Peyer's patch (tissue), 4 donors: ENCODE data around the gene MAPT.

Experiments
- POLR2A ChIP-seq, 2 donors: fragments of 450-650 bp; IDR thresholded peaks; one replicate each; pipeline ENCODE4 v1.5.1; 2017; ENCODE audit warnings: antibody characterized with exemption in 2 of 2, mild to moderate bottlenecking in 2 of 2, moderate library complexity in 2 of 2
- TF ChIP-seq, protein P1 (sequence below), 6 experiments: fragments of 450-650 bp in 4 of 6; fragments of 200-600 bp in 2 of 6; sonication (generic) in 1 of 6; IDR thresholded peaks; one replicate each; pipeline ENCODE4 v1.5.1; 2017 to 2019; ENCODE audit warnings: antibody characterized with exemption in 6 of 6, mild to moderate bottlenecking in 3 of 6, moderate library complexity in 1 of 6

DNA sequence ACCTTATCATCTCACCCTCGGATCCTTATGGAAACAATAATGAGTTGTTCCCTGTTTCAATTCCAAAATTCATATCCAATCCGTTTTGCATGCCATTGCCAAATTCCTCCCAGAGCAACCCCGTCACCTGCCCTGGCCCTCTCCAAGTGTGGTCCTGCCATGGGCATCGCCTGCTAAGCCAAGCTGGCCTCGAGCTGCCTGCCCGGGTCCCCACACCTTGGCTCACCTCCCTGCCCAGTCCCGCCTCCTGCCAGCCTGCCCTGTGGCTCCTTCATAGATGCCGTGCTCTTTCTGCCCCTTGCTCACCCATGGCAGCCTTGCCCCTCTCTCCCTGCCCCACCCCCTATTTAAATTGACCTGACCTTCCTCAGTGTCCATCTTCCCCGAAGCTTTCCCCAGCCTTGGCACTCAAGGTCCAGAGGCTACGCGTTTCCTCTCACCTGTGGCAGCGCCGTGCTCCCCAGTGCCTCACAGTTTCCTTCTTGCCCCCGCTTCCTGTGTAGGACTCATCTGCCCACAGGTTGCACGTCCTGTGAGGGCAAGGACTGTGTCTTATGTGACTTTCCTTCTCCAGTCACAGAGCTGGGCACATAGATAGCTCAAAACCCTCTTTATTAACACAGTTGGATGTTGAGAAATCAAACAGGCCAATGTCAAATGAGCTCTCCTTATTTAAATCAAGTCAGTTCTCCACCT is 12.7 kb downstream of the MAPT start:
- TF ChIP-seq POLR2A (IDR thresholded peaks at IDR 0.05), result no peak
- TF ChIP-seq, protein P1, sequence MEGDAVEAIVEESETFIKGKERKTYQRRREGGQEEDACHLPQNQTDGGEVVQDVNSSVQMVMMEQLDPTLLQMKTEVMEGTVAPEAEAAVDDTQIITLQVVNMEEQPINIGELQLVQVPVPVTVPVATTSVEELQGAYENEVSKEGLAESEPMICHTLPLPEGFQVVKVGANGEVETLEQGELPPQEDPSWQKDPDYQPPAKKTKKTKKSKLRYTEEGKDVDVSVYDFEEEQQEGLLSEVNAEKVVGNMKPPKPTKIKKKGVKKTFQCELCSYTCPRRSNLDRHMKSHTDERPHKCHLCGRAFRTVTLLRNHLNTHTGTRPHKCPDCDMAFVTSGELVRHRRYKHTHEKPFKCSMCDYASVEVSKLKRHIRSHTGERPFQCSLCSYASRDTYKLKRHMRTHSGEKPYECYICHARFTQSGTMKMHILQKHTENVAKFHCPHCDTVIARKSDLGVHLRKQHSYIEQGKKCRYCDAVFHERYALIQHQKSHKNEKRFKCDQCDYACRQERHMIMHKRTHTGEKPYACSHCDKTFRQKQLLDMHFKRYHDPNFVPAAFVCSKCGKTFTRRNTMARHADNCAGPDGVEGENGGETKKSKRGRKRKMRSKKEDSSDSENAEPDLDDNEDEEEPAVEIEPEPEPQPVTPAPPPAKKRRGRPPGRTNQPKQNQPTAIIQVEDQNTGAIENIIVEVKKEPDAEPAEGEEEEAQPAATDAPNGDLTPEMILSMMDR (IDR thresholded peaks at IDR 0.05), result no peak
